WTC11 (cell line): ENCODE data around the gene LRMDA.

ENCODE experiments used
- ATF2 ChIP-seq: sonication (generic); formaldehyde crosslinking; IDR thresholded peaks from 2 replicates; pipeline ENCODE4 v1.8.1; 2022; ENCODE audit warnings: low read depth, missing genetic modification reagents, borderline replicate concordance
- CTCF ChIP-seq: fragments of 200-600 bp; IDR thresholded peaks from 2 replicates; pipeline ENCODE4 v1.8.0; 2022; ENCODE audit warnings: antibody characterized with exemption
- FOXP1 ChIP-seq: sonication (generic); formaldehyde crosslinking; IDR thresholded peaks from 2 replicates; pipeline ENCODE4 v1.8.0; 2022; ENCODE audit warnings: missing genetic modification reagents, mild to moderate bottlenecking, moderate library complexity, borderline replicate concordance
- HMGXB4 ChIP-seq: sonication (generic); formaldehyde crosslinking; IDR thresholded peaks from 2 replicates; pipeline ENCODE4 v1.8.1; 2023; ENCODE audit warnings: mild to moderate bottlenecking, moderate library complexity, missing genetic modification reagents
- MAX ChIP-seq: sonication (generic); formaldehyde crosslinking; IDR thresholded peaks from 2 replicates; pipeline ENCODE4 v1.8.0; 2022; ENCODE audit warnings: mild to moderate bottlenecking, missing genetic modification reagents
- NR2C2 ChIP-seq: sonication (generic); formaldehyde crosslinking; IDR thresholded peaks from 2 replicates; pipeline ENCODE4 v1.8.0; 2022; ENCODE audit warnings: mild to moderate bottlenecking, missing genetic modification reagents
- NR3C1 ChIP-seq: sonication (generic); formaldehyde crosslinking; conservative IDR thresholded peaks from 2 replicates; pipeline ENCODE4 v1.8.1; 2023; ENCODE audit warnings: low read depth, mild to moderate bottlenecking, missing genetic modification reagents
- PREB ChIP-seq: sonication (generic); formaldehyde crosslinking; IDR thresholded peaks from 2 replicates; pipeline ENCODE4 v1.8.1; 2022; ENCODE audit warnings: mild to moderate bottlenecking, missing genetic modification reagents, moderate library complexity, borderline replicate concordance
- USF2 ChIP-seq: sonication (generic); formaldehyde crosslinking; IDR thresholded peaks from 2 replicates; pipeline ENCODE4 v1.8.1; 2023; ENCODE audit warnings: mild to moderate bottlenecking, missing genetic modification reagents, moderate library complexity
- ZBTB21 ChIP-seq: sonication (generic); formaldehyde crosslinking; IDR thresholded peaks from 2 replicates; pipeline ENCODE4 v1.8.1; 2023; ENCODE audit warnings: mild to moderate bottlenecking, missing genetic modification reagents, borderline replicate concordance

- TF ChIP-seq CTCF (peak; percentile 49), ATF2 (no peak), FOXP1 (CRISPR knock-in tag) (no peak), PREB (CRISPR knock-in tag) (no peak), NR2C2 (CRISPR knock-in tag) (no peak), HMGXB4 (CRISPR knock-in tag) (no peak), ZBTB21 (no peak), USF2 (no peak), NR3C1 (CRISPR knock-in tag) (no peak), MAX (CRISPR knock-in tag) (no peak)
Observed at GRCh38 chr10:75593692-75594556, 162.5 kb downstream of the LRMDA start.
